Measurements from ENCODE around the gene MTG1.
"Not testable (repeated sequence)": the region's sequence is repeated elsewhere in the genome, so short reads cannot be mapped to it uniquely, and the experiment has no call there.

MTG1 gene

GRCh38 chr10:133378251-133379096 is 15.5 kb upstream of the MTG1 start:
- peak; percentile 52 for DNase-seq (ENCODE audit: low spot score)

DNA sequence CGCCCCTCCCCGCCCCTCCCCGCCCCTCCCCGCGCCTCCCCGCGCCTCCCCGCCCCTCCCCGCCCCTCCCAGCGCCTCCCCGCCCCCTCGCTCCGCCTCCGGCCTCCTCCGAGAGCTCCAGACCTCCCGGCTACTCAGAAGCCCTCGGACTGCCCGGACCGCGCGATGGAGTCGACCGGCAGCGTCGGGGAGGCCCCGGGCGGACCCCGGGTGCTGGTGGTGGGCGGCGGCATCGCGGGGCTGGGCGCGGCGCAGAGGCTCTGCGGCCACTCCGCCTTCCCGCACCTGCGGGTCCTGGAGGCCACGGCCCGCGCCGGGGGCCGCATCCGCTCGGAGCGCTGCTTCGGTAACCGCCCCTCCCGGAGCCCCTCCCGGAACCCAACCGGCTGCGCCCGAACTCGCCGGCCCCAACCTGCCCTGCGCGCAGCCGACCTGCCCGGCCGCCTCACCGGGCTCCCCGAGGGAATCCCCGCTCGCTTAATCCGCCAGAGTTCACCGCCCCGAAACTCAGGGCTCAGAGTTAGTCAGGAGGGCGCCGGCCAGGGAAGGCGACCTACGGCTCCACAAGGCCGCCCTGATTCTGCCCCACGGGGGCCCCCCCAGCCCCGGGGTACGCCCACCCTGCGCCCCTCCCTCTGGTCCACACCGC is 14.7 kb upstream of the MTG1 start, which contains the start of gene PAOX:
TSS of gene PAOX (plus strand) at position 111 of the 649 bp plus-strand sequence. CDS start at position 166, 55 bp downstream.
- peak; percentile 51 for DNase-seq (ENCODE audit: low spot score)

DNA sequence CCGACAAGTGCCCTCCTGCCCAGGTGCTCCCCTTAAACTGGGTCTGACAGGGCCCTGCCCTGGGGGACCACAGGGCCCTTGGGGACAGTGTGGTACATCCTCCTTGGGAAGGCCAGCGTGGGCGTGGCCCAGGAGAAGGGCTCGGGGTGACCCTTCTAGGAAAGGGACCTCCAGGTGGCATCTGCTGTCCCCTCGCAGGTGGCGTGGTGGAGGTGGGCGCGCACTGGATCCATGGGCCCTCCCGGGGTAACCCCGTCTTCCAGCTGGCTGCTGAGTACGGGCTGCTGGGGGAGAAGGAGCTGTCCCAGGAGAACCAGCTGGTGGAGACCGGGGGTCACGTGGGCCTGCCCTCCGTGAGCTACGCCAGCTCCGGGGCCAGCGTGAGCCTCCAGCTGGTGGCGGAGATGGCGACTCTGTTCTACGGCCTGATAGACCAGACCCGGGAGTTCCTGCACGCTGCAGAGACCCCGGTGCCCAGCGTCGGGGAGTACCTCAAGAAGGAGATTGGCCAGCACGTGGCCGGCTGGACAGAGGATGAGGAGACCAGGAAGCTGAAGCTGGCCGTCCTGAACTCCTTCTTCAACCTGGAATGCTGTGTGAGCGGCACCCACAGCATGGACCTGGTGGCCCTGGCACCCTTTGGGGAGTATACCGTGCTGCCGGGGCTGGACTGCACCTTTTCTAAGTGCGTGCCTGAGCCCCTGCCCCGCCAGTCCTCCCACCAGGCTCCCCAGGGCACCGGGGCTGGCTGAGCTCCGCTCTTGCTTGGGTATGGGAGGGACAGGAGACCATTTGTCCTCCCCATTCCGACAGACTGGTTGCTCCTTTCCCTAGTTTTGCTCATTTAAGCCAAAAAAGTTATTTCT is 13.9 kb upstream of the MTG1 start:
- no peak for DNase-seq (ENCODE audit: low spot score)

DNA sequence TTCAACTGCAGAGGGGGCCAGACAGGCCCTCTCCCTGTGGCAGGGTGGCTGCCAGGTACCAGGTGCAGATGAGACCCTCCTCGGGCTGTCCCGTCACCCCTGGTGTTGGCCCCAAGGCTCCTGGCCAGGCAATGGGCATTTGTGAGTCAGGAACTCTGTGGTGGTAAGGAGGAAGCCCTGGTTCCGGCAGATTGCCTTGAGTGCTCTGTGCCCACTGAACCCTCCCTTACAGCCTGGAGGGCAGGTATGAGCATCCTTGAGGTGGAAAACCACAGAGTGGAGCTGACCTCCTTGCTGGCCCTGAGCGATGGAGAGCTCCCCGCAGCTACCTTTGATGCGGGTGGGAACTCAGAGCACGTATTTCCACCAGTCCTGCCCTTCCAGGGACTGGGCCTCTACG is 12.9 kb upstream of the MTG1 start:
- no peak for DNase-seq (ENCODE audit: low spot score)

DNA sequence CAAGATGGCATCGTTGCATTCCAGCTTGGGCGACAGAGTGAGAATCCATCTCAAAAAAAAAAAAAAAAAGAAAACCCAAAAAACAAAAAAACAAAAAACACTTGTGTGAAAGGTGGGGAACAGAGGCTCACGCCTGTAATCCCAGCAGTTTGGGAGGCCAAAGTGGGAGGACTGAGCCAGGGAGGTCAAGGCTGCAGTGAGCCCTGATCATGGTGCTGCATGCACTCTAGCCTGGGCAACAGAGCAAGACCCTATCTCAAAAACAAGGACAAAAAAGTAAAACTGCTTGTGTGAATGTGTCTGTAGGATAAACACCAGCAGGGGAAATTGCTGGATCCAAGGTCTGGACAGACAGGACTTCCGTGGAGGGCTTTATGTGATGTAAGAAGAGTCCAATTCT is 10.4 kb upstream of the MTG1 start:
- DNase-seq (ENCODE audit: low spot score) = no peak

- no peak for DNase-seq (ENCODE audit: low spot score)
Observed at GRCh38 chr10:133384071-133384470, 9.9 kb upstream of the MTG1 start.

DNA sequence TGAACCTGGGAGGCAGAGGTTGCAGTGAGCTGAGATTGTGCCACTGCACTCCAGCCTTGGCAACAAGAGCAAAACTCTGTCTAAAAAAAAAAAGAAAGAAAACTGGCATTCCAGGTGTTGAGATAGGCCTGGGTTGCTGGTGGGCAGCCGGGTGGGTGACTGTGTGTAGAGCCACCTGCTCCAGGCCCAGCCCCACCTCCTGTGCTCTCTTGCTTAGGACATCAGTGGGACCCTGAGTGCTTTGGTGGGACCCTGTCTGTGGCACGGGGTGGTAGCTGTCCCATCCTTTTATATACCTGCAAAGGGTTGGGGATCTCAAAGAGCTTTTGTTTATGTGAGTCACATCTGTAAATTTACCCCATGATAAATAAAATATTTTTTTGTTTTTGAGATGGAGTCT is 8.7 kb upstream of the MTG1 start:
- no peak for DNase-seq (ENCODE audit: low spot score)

DNA sequence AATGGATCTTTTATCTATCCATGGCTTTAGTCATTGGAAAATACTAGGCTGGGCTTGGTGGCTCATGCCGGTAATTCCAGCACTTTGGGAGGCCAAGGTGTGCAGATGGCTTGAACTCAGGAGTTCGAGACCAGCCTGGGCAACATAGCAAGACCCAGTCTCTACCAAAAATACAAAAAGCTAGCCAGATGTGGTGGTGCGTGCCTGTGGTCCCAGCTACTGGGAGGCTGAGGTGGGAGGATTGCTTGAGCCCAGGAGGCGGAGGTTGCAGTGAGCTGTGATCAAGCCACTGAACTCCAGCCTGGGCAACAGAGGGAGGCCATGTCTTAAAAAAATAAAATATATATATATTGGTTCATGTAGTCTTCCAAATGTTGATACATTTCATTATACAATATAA is 7.0 kb upstream of the MTG1 start:
- not testable (repeated sequence) for DNase-seq (ENCODE audit: low spot score)

GRCh38 chr10:133388236-133388972 is 5.6 kb upstream of the MTG1 start:
- no peak for DNase-seq (ENCODE audit: low spot score)

- peak; percentile 50 for DNase-seq (ENCODE audit: low spot score)
Observed at GRCh38 chr10:133388973-133389818, 4.8 kb upstream of the MTG1 start.

DNA sequence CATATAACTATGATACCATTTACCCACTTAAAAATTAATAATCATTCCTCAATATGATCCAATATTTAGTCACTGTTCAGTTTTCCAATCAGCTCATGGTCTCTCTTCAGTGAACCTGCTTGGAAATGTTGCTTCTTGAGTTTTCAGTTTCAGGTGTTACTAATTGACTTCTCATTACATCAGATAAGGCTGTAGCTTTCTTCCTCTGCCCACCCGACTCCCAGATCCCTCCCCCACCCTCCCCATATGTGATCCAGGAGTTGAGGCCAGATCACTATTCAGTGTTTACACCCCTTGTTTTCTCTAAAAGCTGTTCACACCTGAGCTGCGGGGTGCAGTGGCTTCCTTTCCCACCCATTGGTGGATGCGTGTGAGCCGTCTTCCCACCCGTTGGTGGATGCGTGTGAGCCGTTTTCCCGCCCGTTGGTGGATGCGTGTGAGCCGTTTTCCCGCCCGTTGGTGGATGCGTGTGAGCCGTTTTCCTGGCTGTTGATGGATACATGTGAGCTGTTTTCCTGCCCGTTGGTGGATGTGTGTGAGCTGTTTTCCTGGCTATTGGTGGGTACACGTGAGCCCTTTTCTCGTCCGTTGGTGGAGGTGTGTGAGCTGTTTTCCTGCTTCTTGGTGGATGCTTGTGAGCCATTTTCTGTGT is 3.2 kb upstream of the MTG1 start:
- DNase-seq (ENCODE audit: low spot score) = no peak

GRCh38 chr10:133391249-133391635 is 2.7 kb upstream of the MTG1 start:
- DNase-seq (ENCODE audit: low spot score) = no peak

- DNase-seq (ENCODE audit: low spot score) = no peak
Observed at GRCh38 chr10:133391761-133392518, 2.0 kb upstream of the MTG1 start.

DNA sequence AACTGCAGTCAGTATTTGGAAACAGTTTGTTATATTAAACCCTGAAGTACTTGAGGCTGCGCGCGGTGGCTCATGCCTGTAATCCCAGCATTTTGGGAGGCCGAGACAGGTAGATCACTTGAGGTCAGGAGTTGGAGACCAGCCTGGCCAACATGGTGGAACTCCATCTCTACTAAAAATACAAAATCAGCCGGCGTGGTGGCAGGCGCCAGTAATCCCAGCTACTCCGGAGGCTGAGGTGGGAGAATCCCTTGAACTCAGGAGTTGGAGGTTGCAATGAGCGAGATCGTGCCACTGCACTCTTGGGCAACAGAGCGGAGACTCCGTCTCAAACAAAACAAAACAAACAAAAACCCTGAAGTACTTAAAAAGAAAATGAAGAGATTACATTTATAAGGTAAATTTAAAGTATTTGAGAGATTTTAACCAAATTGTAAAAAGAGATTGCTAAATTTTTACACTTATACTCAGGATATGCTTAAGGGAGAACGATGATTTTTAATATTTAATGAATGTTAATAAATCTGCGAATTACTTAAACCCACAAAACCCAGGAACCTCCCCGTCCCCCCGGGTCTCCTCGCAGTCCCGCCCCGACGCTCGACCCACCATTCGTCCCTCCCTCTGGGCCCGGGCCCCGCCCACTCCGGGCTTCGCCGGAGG is 425 bp upstream of the MTG1 start:
- no peak for DNase-seq (ENCODE audit: low spot score)

GRCh38 chr10:133394801-133395221 is 854 bp downstream of the MTG1 start:
- DNase-seq (ENCODE audit: low spot score) = no peak

DNA sequence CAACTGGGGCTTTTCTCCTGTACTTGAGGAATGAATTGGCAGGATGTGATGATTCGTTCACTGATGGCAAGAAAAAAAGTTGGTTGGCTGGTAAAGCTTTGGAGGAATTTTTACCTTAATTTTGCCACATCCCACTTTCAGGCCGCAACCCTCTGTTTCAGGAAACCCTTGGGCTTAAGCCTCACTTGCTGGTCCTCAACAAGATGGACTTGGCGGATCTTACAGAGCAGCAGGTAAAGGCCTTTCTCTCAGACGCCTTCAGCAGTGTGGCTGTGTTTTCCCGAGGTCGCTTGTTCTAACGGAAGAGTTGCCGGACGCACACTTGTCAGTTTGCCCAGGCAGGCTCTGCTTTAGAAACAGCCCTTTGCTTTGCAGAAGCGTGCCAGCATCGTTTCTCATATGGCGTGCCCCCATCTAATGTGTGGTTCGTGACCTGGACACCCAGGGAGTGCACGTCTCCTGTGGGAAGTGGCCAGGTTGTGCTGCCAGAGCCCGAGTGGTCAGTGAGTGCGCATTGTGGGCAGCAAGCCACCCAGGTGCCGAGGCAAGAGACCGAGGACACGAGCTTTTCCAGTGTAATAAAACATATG is 2.2 kb downstream of the MTG1 start:
- no peak for DNase-seq (ENCODE audit: low spot score)

- DNase-seq (ENCODE audit: low spot score) = no peak
Observed at GRCh38 chr10:133397938-133398337, 4.0 kb downstream of the MTG1 start.

DNA sequence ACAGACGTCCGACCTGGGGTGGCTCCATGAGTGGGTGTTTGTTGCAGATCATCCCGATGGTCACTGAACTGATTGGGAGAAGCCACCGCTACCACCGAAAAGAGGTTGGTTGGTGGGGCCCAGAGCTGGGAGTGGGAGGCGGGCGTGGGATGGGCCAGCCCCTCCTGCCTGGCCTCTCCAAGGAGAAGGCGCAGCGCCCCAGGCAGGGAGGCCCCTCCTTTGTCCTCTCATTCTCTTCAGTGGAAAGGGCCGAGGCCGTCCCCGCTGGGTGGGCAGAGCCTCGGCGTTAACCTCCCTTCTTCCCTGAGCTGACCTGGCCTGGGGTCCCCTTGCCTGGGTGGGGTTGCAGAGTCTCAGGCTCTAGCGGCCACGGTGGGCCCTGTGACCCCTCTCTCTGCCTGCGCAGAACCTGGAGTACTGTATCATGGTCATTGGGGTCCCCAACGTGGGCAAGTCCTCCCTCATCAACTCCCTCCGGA is 5.2 kb downstream of the MTG1 start:
- no peak for DNase-seq (ENCODE audit: low spot score)
